Heart left ventricle (tissue), 13 donors: ENCODE measurements around the gene SLC35D3.

ENCODE experiments used
- CTCF ChIP-seq, 12 donors: fragments of 200-600 bp; sonication (generic) in 4 of 12; IDR thresholded peaks; one replicate each; pipeline versions ENCODE4 v1.5.0 to v1.8.0; 2018 to 2022; ENCODE audit warnings: antibody characterized with exemption in 12 of 12, mild to moderate bottlenecking in 5 of 12
- POLR2A ChIP-seq, 2 donors: fragments of 450-650 bp; IDR thresholded peaks; one replicate each; pipeline ENCODE4 v1.6.1; 2017; ENCODE audit warnings: antibody characterized with exemption in 2 of 2, mild to moderate bottlenecking in 2 of 2, moderate library complexity in 2 of 2
- donor health status: ischemic (EF 13 %, LVEDD 7.1; RV severe dilation, severe dysfunction).
- donor health status: DM: no; HTN: yes; CAD: no.
- donor health status: DM: no; HTN: no; CAD: no.
- donor health status: ischemic (EF 25% LVEDD 6.9; RV normal size, moderate dysfunction).
- donor health status: ischemic (EF 25% LVEDD 5.7; RV mildly dilated, moderate dysfunction).
- donor health status: ischemic (EF 35%, LVEDD 5.7; RV mildly dilated, moderate dysfunction).
- donor health status: nonischemic (EF 11% LVEDD 7.7; RV severe dilation, severe dysfunction).
- donor health status: DM: yes; HTN: yes; CAD: no.
- donor health status: PGD.
- donor health status: ischemic (EF 29% LVEDD 5.4; RV normal size, mild dysfunction).
- donor health status: nonischemic (EF 23%, LVEDD 6.1; RV moderate dilation, normal function).

- no peak for TF ChIP-seq CTCF (IDR thresholded peaks at IDR 0.05)
- no peak for TF ChIP-seq POLR2A (IDR thresholded peaks at IDR 0.05)
These were observed 643 bp upstream of the SLC35D3 start for GRCh38 chr6:136921381-136921935.
